Measurements from ENCODE around the gene DARS1. TPM values are rescaled to one million over a fixed set of nuclear protein-coding genes. Genes with fewer than 3 reads are reported as not detected.
A peak's percentile ranks its signal among the peaks of the same experiment; 100 is the strongest.
"Not testable (repeated sequence)": the region's sequence is repeated elsewhere in the genome, so short reads cannot be mapped to it uniquely, and the experiment has no call there.

DARS1 gene
- total and polyA plus RNA-seq, 3 donors from 2014 or later: 32.3 to 45.7 (median 39.5) TPM

DNA sequence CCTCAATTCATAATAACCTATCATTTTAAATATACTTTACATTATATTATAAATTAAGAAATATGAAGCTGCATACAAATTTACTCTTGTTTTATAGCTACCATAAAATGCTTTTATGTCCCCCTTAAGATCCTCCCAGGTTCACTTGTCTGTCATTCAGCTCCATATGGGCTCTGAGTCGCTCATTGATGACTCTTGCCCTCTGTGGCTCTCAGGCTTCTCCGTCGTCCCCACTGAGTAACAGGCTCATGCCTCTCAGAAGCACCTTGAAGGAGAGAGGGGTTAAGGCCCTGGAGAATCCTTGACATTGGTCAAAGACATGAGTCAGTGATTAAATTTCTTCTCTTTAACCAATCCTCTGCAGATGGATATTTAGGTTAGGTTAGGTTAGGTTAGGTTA, 103.0 kb downstream of the DARS1 start:
- Histone ChIP-seq H3K36me3 (ENCODE audit: low read depth, missing control alignments) (no peaks in the 10 kb centered on the region), H3K9me3 (no peaks in the 10 kb centered on the region), H3K4me1 (no peaks in the 10 kb centered on the region), H3K27me3 (no peaks in the 10 kb centered on the region), H3K4me3 (no peak overlapping the region), H3K27ac (no peak overlapping the region)
- WGBS, 2 donors: 80 to 84% methylated on average over 3 of the region's 3 CpGs
- intact Hi-C loops (cut with DNase I; ENCODE audit: low total_unique reads): no loop called here
- DNase-seq: no peak
- no peak for TF ChIP-seq POLR2A (IDR thresholded peaks at IDR 0.05)
- no peak for TF ChIP-seq CTCF (IDR thresholded peaks at IDR 0.05)

- Histone ChIP-seq H3K4me1 (peaks cover 10% of the 10 kb centered on the region), H3K27ac (peak overlapping the region in 1 of 2 donors; percentile 58), H3K4me3 (peak overlapping the region; percentile 77 to 86)
- WGBS, 2 donors: 62 to 77% methylated on average over 15 of the region's 15 CpGs
- intact Hi-C loops (cut with DNase I; ENCODE audit: low total_unique reads); DNase-seq; H3K36me3 ChIP-seq (ENCODE audit: low read depth, missing control alignments); H3K9me3 ChIP-seq; H3K27me3 ChIP-seq: not testable (repeated sequence)
Observed at GRCh38 chr2:135876770-135877169, 108.7 kb downstream of the DARS1 start.

DNA sequence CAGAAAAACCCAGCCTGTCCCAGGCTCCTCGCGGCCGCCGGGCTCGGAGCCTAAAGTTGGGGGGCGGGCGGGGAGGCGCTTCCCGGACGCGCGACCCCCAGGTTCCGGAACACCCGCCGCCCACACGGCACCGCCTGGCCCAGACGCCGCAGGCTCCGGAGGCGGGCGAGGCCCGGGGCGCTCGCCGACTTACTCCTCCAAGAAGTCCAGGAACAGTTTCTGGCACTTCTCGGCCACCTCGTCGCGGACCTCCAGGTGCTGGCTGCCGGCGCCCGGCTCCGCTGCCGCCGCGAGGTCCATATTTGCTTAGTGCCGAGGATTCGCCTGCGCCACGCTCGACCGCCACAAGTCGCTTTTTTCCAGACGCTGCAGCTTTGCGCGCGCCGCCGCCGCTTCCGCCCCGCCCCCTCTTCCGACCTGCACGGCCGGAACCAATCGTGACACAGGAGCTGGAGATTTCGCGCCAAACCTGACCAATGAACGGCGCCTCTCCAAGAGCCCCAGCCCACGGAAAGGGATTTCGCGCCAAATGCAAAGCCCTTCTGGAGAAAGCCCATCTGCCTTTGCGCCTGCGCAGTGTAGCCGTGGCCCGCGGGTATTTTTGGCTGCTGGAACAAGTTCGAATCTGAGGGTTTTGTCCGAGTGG, 109.2 kb downstream of the DARS1 start, which contains the start of gene MCM6:
Gene MCM6 (minus strand): TSS at position 378 of the 646 bp plus-strand sequence. CDS start 78 bp downstream, at position 300.
- H3K9me3 ChIP-seq: no peaks in the 10 kb centered on the region
- no peaks in the 10 kb centered on the region for H3K27me3 ChIP-seq
- 0 to 1% methylated on average over 15 to 65 of the region's 71 CpGs for WGBS, 2 donors
- TF ChIP-seq POLR2A (IDR thresholded peaks at IDR 0.05) (no peak), CTCF (IDR thresholded peaks at IDR 0.05) (peak in 2 of 3 experiments; percentile 18 to 35)
- peak within 1 kb of the TSS; percentile 71 to 87 for H3K27ac ChIP-seq
- intact Hi-C loops (cut with DNase I; ENCODE audit: low total_unique reads): no loop called here
- H3K4me3 ChIP-seq: peak within 1 kb of the TSS; percentile 77 to 86
- peak; percentile 99 for DNase-seq
- peaks cover 10% of the 10 kb centered on the region for H3K4me1 ChIP-seq
- no peaks in the 10 kb centered on the region for H3K36me3 ChIP-seq (ENCODE audit: low read depth, missing control alignments)

GRCh38 chr2:135875491-135876065, 109.8 kb downstream of the DARS1 start:
- DNase-seq: peak; percentile 67
- Histone ChIP-seq H3K27me3 (no peaks in the 10 kb centered on the region), H3K4me3 (peak overlapping the region; percentile 77 to 86), H3K9me3 (no peaks in the 10 kb centered on the region), H3K4me1 (peaks cover 10% of the 10 kb centered on the region), H3K27ac (peak overlapping the region; percentile 71 to 87), H3K36me3 (ENCODE audit: low read depth, missing control alignments) (no peaks in the 10 kb centered on the region)
- intact Hi-C loops (cut with DNase I; ENCODE audit: low total_unique reads): no loop called here
- 1 to 4% methylated on average over 4 to 26 of the region's 26 CpGs for WGBS, 2 donors
- TF ChIP-seq CTCF (IDR thresholded peaks at IDR 0.05): no peak
- TF ChIP-seq POLR2A (IDR thresholded peaks at IDR 0.05): no peak

GRCh38 chr2:135874777-135875365, 110.6 kb downstream of the DARS1 start:
- no peak overlapping the region for H3K27ac ChIP-seq
- intact Hi-C loops (cut with DNase I; ENCODE audit: low total_unique reads): no loop called here
- no peaks in the 10 kb centered on the region for H3K36me3 ChIP-seq (ENCODE audit: low read depth, missing control alignments)
- WGBS, 2 donors: 54 to 60% methylated on average over 19 of the region's 19 CpGs
- DNase-seq: no peak
- H3K4me1 ChIP-seq: peaks cover 10% of the 10 kb centered on the region
- TF ChIP-seq POLR2A (IDR thresholded peaks at IDR 0.05): no peak
- TF ChIP-seq CTCF (IDR thresholded peaks at IDR 0.05): no peak
- peak overlapping the region in 1 of 2 donors; percentile 77 for H3K4me3 ChIP-seq
- H3K9me3 ChIP-seq: no peaks in the 10 kb centered on the region
- H3K27me3 ChIP-seq: no peaks in the 10 kb centered on the region
